A549 (cell line): ENCODE data around the gene SPCS3. TPM values are rescaled to one million over a fixed set of nuclear protein-coding genes. Genes with fewer than 3 reads are reported as not detected.
A peak's percentile ranks its signal among the peaks of the same experiment; 100 is the strongest.

ENCODE experiments used
- ATAC-seq, 2 experiments: fragments of 200-7000 bp in 1 of 2; fragments of >200 bp in 1 of 2; cut with Nextera tagmentation in 1 of 2; cut with Tn5 transposase in 1 of 2; 3 replicates each; pipeline versions ENCODE4 v1.8.0 to v1.9.1; 2018 to 2020; ENCODE audit warnings: mild to moderate bottlenecking in 1 of 2, moderate library complexity in 1 of 2
- CTCF ChIA-PET: fragments of 300-600 bp; sonication (Branson Sonifier 250); formaldehyde crosslinking; extraction: SDS; loops from one replicate; lab custom pipeline; 2021; ENCODE audit warnings: antibody characterized with exemption, inconsistent platforms; lab: Yijun Ruan, JAX
- POLR2A ChIA-PET: fragments of 350-600 bp; formaldehyde crosslinking; extraction: SDS; loops from one replicate; lab custom pipeline; 2021; ENCODE audit warnings: antibody characterized with exemption, inconsistent platforms; lab: Yijun Ruan, JAX
- DNase-seq, 2 experiments: peaks; one replicate each; pipeline versions ENCODE4 v3.0.0 to v3.0.0-alpha.2; 2011 to 2016; ENCODE audit warnings: low read depth in 1 of 2, low spot score in 1 of 2
- FAIRE-seq: peaks from 2 replicates; lab custom pipeline; 2011; peaks lifted over from hg19 to GRCh38; lab: Jason Lieb, UNC
- H3K27ac ChIP-seq, 2 experiments: fragments of >200 bp; sonication (Bioruptor Twin); formaldehyde crosslinking; 3 replicates each; pipeline ENCODE4 v1.5.1; 2016 to 2017
- H3K4me1 ChIP-seq: fragments of >200 bp; sonication (Bioruptor Twin); formaldehyde crosslinking; 3 replicates; pipeline ENCODE4 v1.6.1; 2016
- H3K4me2 ChIP-seq: fragments of >200 bp; sonication (Bioruptor Twin); formaldehyde crosslinking; 3 replicates; pipeline ENCODE4 v1.6.1; 2016
- H3K4me3 ChIP-seq: fragments of >200 bp; sonication (Bioruptor Twin); formaldehyde crosslinking; 3 replicates; pipeline ENCODE4 v1.5.1; 2016
- H3K9me3 ChIP-seq: fragments of >200 bp; sonication (Bioruptor Twin); formaldehyde crosslinking; 3 replicates; pipeline ENCODE4 v1.6.1; 2016
- BCL3 ChIP-seq: fragments of >200 bp; sonication (Bioruptor Twin); formaldehyde crosslinking; IDR thresholded peaks from 3 replicates; pipeline ENCODE4 v1.6.1; 2016
- CEBPB ChIP-seq, 2 experiments: fragments of >200 bp in 1 of 2; sonication (Bioruptor Twin) in 1 of 2; formaldehyde crosslinking in 1 of 2; IDR thresholded peaks; 2 replicates each; pipeline ENCODE4 v1.6.1; 2012 to 2016
- EHF ChIP-seq: fragments of 250-450 bp; sonication (Bioruptor Pico); IDR thresholded peaks from 2 replicates; pipeline ENCODE4 v1.5.0; 2020; ENCODE audit warnings: mild to moderate bottlenecking
- EHMT2 ChIP-seq: fragments of 200-600 bp; sonication (generic); IDR thresholded peaks from 2 replicates; pipeline ENCODE4 v1.6.1; 2016; ENCODE audit warnings: antibody characterized with exemption, low read depth, mild to moderate bottlenecking, moderate library complexity
- EP300 ChIP-seq, 2 experiments: fragments of >200 bp; sonication (Bioruptor Twin); formaldehyde crosslinking; IDR thresholded peaks; 2 replicates in 1 of 2; 3 replicates in 1 of 2; pipeline ENCODE4 v1.6.1; 2016 to 2017
- FOSL2 ChIP-seq, 2 experiments: fragments of 450-650 bp in 1 of 2; fragments of >200 bp in 1 of 2; sonication (Bioruptor Twin) in 1 of 2; formaldehyde crosslinking; IDR thresholded peaks; 2 replicates each; pipeline versions ENCODE4 v1.5.0 to v1.6.1; 2016 to 2020; ENCODE audit warnings: mild to moderate bottlenecking in 1 of 2, moderate library complexity in 1 of 2
- FOXS1 ChIP-seq: fragments of 250-450 bp; sonication (Bioruptor Pico); IDR thresholded peaks from 2 replicates; pipeline ENCODE4 v1.5.0; 2020; ENCODE audit warnings: mild to moderate bottlenecking, moderate library complexity
- GATA3 ChIP-seq: IDR thresholded peaks from 2 replicates; pipeline ENCODE4 v1.6.1; 2012; ENCODE audit warnings: borderline replicate concordance
- HEYL ChIP-seq: fragments of 250-450 bp; sonication (Bioruptor Pico); IDR thresholded peaks from 2 replicates; pipeline ENCODE4 v1.8.0; 2021; ENCODE audit warnings: mild to moderate bottlenecking, moderate library complexity
- HOXB5 ChIP-seq: fragments of 250-450 bp; sonication (Bioruptor Pico); IDR thresholded peaks from 2 replicates; pipeline ENCODE4 v1.5.0; 2020; ENCODE audit warnings: mild to moderate bottlenecking, moderate library complexity
- JUN ChIP-seq, 2 experiments: fragments of >200 bp; sonication (Bioruptor Twin); formaldehyde crosslinking; IDR thresholded peaks; 2 replicates in 1 of 2; 3 replicates in 1 of 2; pipeline ENCODE4 v1.6.1; 2016 to 2017
- KDM5A ChIP-seq: fragments of 200-600 bp; sonication (generic); IDR thresholded peaks from 2 replicates; pipeline ENCODE4 v1.6.1; 2016; ENCODE audit warnings: antibody characterized with exemption, mild to moderate bottlenecking
- MAX ChIP-seq: IDR thresholded peaks from 2 replicates; pipeline ENCODE4 v1.6.1; 2012
- MAZ ChIP-seq: fragments of 150-350 bp; IDR thresholded peaks from 2 replicates; pipeline ENCODE4 v1.6.1; 2014; ENCODE audit warnings: antibody characterized with exemption, low read depth, low read length, borderline replicate concordance
- MYC ChIP-seq: IDR thresholded peaks from 2 replicates; pipeline ENCODE4 v1.6.1; 2012; ENCODE audit warnings: mild to moderate bottlenecking, inconsistent platforms, low read length, improper control_type of control experiment, borderline replicate concordance
- NFE2L2 ChIP-seq: fragments of 150-350 bp; conservative IDR thresholded peaks from 2 replicates; pipeline ENCODE4 v1.6.1; 2014; ENCODE audit warnings: low read length
- NR3C1 ChIP-seq: fragments of >200 bp; sonication (Bioruptor Twin); formaldehyde crosslinking; IDR thresholded peaks from 3 replicates; pipeline ENCODE4 v1.6.1; 2017
- PBX3 ChIP-seq: IDR thresholded peaks from 2 replicates; pipeline ENCODE4 v1.6.1; 2012
- POLR2A ChIP-seq: IDR thresholded peaks from 2 replicates; pipeline ENCODE4 v1.6.1; 2012; ENCODE audit warnings: mild to moderate bottlenecking, low read length
- RAD21 ChIP-seq, 2 experiments: fragments of >200 bp in 1 of 2; sonication (Bioruptor Twin) in 1 of 2; formaldehyde crosslinking in 1 of 2; IDR thresholded peaks in 1 of 2; conservative IDR thresholded peaks in 1 of 2; 2 replicates in 1 of 2; 3 replicates in 1 of 2; pipeline ENCODE4 v1.6.1; 2012 to 2018; ENCODE audit warnings: inconsistent platforms in 1 of 2
- REST ChIP-seq: fragments of 200-600 bp; sonication (generic); IDR thresholded peaks from 2 replicates; pipeline ENCODE4 v1.6.1; 2016; ENCODE audit warnings: antibody characterized with exemption, mild to moderate bottlenecking, moderate library complexity
- SMC3 ChIP-seq: fragments of >200 bp; sonication (Bioruptor Twin); formaldehyde crosslinking; IDR thresholded peaks from 3 replicates; pipeline ENCODE4 v1.6.1; 2018; ENCODE audit warnings: inconsistent platforms
- ZC3H11A ChIP-seq: fragments of 450-650 bp; IDR thresholded peaks from 2 replicates; pipeline ENCODE4 v1.6.1; 2014; ENCODE audit warnings: antibody characterized with exemption, mild to moderate bottlenecking
- WGBS: methylation state at CpG from one replicate; pipeline ENCODE4 v1.1.6; 2017; ENCODE audit errors: missing lambda C conversion rate; 5-methylcytosine and 5-hydroxymethylcytosine counted together
- polyA minus RNA-seq: library from RNA; depleted of rRNA, polyadenylated mRNA; stranded (reverse); fragments of >200 nt; gene quantifications from 2 replicates; pipeline ENCODE4 v1.2.3, GENCODE V29; 2011; rRNA and poly(A)+ RNA removed
- polyA plus RNA-seq, 4 experiments: library from polyadenylated mRNA; depleted of rRNA in 3 of 4; stranded (reverse); fragments of >200 nt; fragmentation: RNase III in 1 of 4; extraction: RNeasy Plus Mini Kit Qiagen cat#74134 plus additional on column Dnase treatment in 1 of 4; gene quantifications; 2 replicates in 3 of 4; 3 replicates in 1 of 4; pipeline ENCODE4 v1.2.3, GENCODE V29; 2011 to 2017

SPCS3 gene
- polyA plus RNA-seq (2011; rRNA removed) (35.7 and 44.5 TPM in 2 replicates), polyA plus RNA-seq (2017; fragmentation: RNase III; extraction: RNeasy Plus Mini Kit Qiagen cat#74134 plus additional on column Dnase treatment) (31.3 to 33.2 TPM (median 32.9 TPM) in 3 replicates), polyA minus RNA-seq (11.0 and 11.5 TPM in 2 replicates)
- polyA plus RNA-seq (2012; cell fraction: cytosol; rRNA removed) = 11.2 and 14.2 TPM in 2 replicates
- 10.2 and 11.6 TPM in 2 replicates for polyA plus RNA-seq (2012; cell fraction: nucleus; rRNA removed)

GRCh38 chr4:176319704-176320339, at the start of gene SPCS3:
TSS of gene SPCS3 (plus strand) at chr4:176319966. CDS start at chr4:176320077, 111 bp downstream.
- 0% methylated on average over 3 of the region's 94 CpGs for WGBS
- no peak for FAIRE-seq
- POLR2A ChIA-PET = interaction anchor here (1.0 kb wide), 1 partner anchor 18 kb away, joined by 3 read pairs; no protein-coding TSS in a partner anchor

GRCh38 chr4:176270669-176271068, 49.1 kb upstream of the SPCS3 start:
- FAIRE-seq = no peak
- TF ChIP-seq SMC3 (no peak), GATA3 (peak; percentile 68; the same call in 1 of the 2 replicates), MAZ (no peak), BCL3 (no peak), KDM5A (no peak), EHF (CRISPR knock-in tag) (no peak), NFE2L2 (no peak), RAD21 (conservative IDR thresholded peaks at IDR 0.05 in 1 of 2, IDR thresholded peaks at IDR 0.05 in 1 of 2) (no peak; a peak in 1 of 5 replicates), MYC (no peak), NR3C1 (no peak), EP300 (IDR thresholded peaks at IDR 0.05) (peak; percentile 32 to 58; a peak in 2 of 5 replicates), CEBPB (IDR thresholded peaks at IDR 0.05) (no peak)

More at GRCh38 chr4:176319704-176320339, at the start of gene SPCS3:
- CTCF ChIA-PET = no interaction called here
- TF ChIP-seq ZC3H11A (no peak), JUN (IDR thresholded peaks at IDR 0.05) (peak in 1 of 2 experiments; percentile 64; a peak in 1 of 5 replicates), MYC (0 out of 2 replicates have a peak, but pooled peaks have one; percentile 4), POLR2A (peak; percentile 93), HOXB5 (CRISPR knock-in tag) (no peak), EHMT2 (no peak), BCL3 (peak; percentile 67; the same call in 2 of the 3 replicates), PBX3 (no peak), FOSL2 (IDR thresholded peaks at IDR 0.05) (no peak), FOSL2 (CRISPR knock-in tag; IDR thresholded peaks at IDR 0.05) (no peak), FOXS1 (no peak), MAX (peak; percentile 12; the same call in 1 of the 2 replicates), REST (no peak), HEYL (CRISPR knock-in tag) (no peak)
- Histone ChIP-seq H3K27ac (peak within 1 kb of the TSS; percentile 94 to 99), H3K4me3 (peak within 1 kb of the TSS; percentile 93), H3K4me1 (peaks cover 22% of the 10 kb centered on the region; the same call in 2 of the 3 replicates), H3K9me3 (no peaks in the 10 kb centered on the region), H3K4me2 (peak within 1 kb of the TSS; percentile 87)
- DNase-seq = peak; percentile 65 to 90
- ATAC-seq = peak; percentile 92 to 97

More at GRCh38 chr4:176270669-176271068, 49.1 kb upstream of the SPCS3 start:
- ChIA-PET POLR2A (no interaction called here), CTCF (interaction anchor here (1.3 kb wide), 1 partner anchor 120 kb away, joined by 4 read pairs; no protein-coding TSS in a partner anchor)
- WGBS = under 1% methylated on average over 5 of the region's 5 CpGs
- Histone ChIP-seq H3K4me2 (peak overlapping the region; percentile 74), H3K4me3 (0 out of 3 replicates have a peak overlapping the region, but pooled peaks have one; percentile 19), H3K9me3 (no peaks in the 10 kb centered on the region), H3K4me1 (peaks cover 38% of the 10 kb centered on the region), H3K27ac (peak overlapping the region; percentile 66 to 79)
- peak; percentile 100 for ATAC-seq
- peak; percentile 73 to 86 for DNase-seq
